SK-N-SH (cell line): ENCODE data around the gene SLC24A3.

Experiments
- POLR2AphosphoS5 ChIP-seq: IDR thresholded peaks from 2 replicates; pipeline ENCODE4 v1.6.1; 2012; ENCODE audit warnings: low read depth, low read length
- TF ChIP-seq, protein P1 (sequence below): fragments of 200-600 bp; sonication (generic); IDR thresholded peaks from 2 replicates; pipeline ENCODE4 v1.6.1; 2017; ENCODE audit warnings: antibody characterized with exemption, mild to moderate bottlenecking, moderate library complexity

DNA sequence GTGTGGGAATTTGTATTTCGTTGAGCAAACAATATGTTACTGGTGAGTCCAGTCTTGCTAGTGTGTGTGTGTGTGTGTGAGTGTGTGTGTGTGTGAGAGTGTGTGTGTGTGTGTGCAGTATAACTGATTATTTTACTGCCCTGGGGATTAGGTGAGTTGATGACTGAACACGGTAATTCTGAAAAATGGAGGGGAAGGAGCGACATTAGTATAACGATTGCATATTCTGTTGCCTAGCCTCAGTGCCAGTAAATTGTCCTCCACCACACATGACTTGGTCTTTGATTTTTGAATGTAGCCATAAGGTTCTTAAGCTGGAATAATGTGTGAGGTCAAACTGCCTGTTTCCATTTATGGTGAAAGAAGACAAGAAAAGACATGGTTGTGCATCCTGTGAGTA is 121.1 kb downstream of the SLC24A3 start:
- no peak for TF ChIP-seq POLR2AphosphoS5
- TF ChIP-seq, protein P1, sequence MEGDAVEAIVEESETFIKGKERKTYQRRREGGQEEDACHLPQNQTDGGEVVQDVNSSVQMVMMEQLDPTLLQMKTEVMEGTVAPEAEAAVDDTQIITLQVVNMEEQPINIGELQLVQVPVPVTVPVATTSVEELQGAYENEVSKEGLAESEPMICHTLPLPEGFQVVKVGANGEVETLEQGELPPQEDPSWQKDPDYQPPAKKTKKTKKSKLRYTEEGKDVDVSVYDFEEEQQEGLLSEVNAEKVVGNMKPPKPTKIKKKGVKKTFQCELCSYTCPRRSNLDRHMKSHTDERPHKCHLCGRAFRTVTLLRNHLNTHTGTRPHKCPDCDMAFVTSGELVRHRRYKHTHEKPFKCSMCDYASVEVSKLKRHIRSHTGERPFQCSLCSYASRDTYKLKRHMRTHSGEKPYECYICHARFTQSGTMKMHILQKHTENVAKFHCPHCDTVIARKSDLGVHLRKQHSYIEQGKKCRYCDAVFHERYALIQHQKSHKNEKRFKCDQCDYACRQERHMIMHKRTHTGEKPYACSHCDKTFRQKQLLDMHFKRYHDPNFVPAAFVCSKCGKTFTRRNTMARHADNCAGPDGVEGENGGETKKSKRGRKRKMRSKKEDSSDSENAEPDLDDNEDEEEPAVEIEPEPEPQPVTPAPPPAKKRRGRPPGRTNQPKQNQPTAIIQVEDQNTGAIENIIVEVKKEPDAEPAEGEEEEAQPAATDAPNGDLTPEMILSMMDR: no peak
